Measurements from ENCODE around the gene APBA1.
A peak's percentile ranks its signal among the peaks of the same experiment; 100 is the strongest.
"Not testable (repeated sequence)": the region's sequence is repeated elsewhere in the genome, so short reads cannot be mapped to it uniquely, and the experiment has no call there.

Gene APBA1

DNA sequence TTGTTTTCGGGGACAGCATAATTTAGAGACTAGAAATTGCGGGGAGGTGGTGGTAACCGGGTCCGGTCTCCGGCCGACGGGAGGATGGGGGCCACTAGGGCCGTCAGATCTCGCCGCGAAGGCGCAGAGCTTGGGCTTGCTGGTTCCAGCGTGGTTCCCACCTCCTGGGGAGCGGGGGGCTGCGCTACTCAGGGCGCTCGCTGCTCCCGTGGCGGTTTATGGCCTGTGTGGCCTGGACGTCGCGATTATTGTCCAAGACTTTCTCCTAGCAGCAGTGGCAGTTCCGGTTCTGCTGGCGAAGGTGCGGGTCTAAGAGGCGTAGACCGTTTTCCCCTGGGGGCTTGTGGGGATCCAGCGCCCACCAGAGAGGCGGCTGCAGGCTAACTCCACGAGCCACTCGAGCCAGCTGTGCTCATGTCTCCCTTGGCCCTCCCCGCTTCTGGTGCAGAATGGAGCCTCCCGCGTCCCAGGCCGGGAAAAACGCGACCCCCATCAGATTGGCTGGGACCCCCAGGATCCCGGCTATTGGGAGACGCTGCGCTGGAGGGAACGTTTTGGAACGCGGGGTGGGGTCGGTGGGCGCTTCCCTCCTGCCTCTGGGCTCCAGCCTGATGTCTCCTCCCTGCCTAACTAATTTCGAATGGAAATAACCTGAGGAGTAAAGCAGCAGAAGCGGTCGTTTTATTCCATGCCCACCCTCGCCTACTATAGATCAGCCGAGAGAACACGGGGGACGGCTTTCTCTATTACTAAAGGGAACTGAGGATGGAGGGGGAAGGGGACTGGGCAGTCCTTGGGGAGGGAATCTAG is 260.0 kb downstream of the APBA1 start:
- H3K27me3 ChIP-seq (ENCODE audit: low read depth, low read length): no peaks in the 10 kb centered on the region
- H3K4me3 ChIP-seq (ENCODE audit: low read depth in 1 of 2, low read length in 2 of 2): peak overlapping the region in 1 of 2 donors; percentile 20

DNA sequence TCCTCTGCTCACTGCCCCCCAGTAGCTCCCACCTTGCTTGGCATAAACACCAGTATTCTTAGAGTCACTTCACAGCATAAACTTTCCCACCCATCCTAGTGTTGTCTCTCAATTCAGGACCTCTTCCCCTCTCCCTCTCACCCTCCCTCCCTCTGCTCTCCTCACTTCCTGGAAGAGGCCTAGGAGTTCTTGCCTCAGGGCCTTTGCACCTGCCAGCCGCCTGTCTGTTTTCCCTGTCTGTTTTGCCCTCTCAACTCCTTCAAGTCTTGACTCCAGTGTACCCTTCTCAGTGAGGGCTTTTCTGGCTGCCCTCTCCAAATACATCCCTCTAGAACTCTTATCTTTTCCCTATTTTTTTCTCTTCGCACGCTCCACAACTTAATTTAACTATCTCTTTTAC is 260.9 kb downstream of the APBA1 start:
- no peaks in the 10 kb centered on the region for H3K9me3 ChIP-seq (ENCODE audit: control insufficient read depth in 1 of 2, low read length in 2 of 2)
- H3K27me3 ChIP-seq (ENCODE audit: low read depth, low read length): no peaks in the 10 kb centered on the region
- H3K27ac ChIP-seq (ENCODE audit: low read length): no peak overlapping the region
- H3K36me3 ChIP-seq (ENCODE audit: control insufficient read depth in 1 of 2, insufficient read depth in 2 of 2, low read length in 2 of 2): no peaks in the 10 kb centered on the region
- no peaks in the 10 kb centered on the region for H3K4me1 ChIP-seq (ENCODE audit: control insufficient read depth in 1 of 2, insufficient read depth in 2 of 2, low read length in 2 of 2)
- no peak overlapping the region for H3K4me3 ChIP-seq (ENCODE audit: low read depth in 1 of 2, low read length in 2 of 2)

More for the DNA sequence above, 260.0 kb downstream of the APBA1 start:
- H3K27ac ChIP-seq (ENCODE audit: low read length): no peak overlapping the region
- no peaks in the 10 kb centered on the region for H3K9me3 ChIP-seq (ENCODE audit: control insufficient read depth in 1 of 2, low read length in 2 of 2)
- no peaks in the 10 kb centered on the region for H3K36me3 ChIP-seq (ENCODE audit: control insufficient read depth in 1 of 2, insufficient read depth in 2 of 2, low read length in 2 of 2)
- H3K4me1 ChIP-seq (ENCODE audit: control insufficient read depth in 1 of 2, insufficient read depth in 2 of 2, low read length in 2 of 2): no peaks in the 10 kb centered on the region

DNA sequence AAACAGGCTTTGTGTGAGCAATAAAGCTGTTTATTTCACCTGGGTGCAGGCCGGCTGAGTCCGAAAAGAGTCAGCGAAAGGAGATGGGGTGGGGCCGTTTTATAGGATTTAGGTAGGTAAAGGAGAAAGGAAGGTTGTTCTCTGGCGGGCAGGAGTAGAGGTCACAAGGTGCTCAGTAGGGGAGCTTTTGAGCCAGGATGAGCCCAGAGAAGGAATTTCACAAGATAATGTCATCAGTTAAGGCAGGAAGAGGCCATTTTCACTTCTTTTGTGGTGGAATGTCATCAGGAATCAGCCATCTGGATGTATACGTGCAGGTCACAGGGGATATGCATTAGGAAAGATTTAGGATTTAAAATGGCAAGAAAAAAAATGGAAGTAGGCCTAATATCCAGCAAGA is 262.2 kb downstream of the APBA1 start:
- not testable (repeated sequence) for H3K9me3 ChIP-seq (ENCODE audit: control insufficient read depth in 1 of 2, low read length in 2 of 2); H3K27me3 ChIP-seq (ENCODE audit: low read depth, low read length); H3K36me3 ChIP-seq (ENCODE audit: control insufficient read depth in 1 of 2, insufficient read depth in 2 of 2, low read length in 2 of 2); H3K4me3 ChIP-seq (ENCODE audit: low read depth in 1 of 2, low read length in 2 of 2); H3K27ac ChIP-seq (ENCODE audit: low read length); H3K4me1 ChIP-seq (ENCODE audit: control insufficient read depth in 1 of 2, insufficient read depth in 2 of 2, low read length in 2 of 2)

DNA sequence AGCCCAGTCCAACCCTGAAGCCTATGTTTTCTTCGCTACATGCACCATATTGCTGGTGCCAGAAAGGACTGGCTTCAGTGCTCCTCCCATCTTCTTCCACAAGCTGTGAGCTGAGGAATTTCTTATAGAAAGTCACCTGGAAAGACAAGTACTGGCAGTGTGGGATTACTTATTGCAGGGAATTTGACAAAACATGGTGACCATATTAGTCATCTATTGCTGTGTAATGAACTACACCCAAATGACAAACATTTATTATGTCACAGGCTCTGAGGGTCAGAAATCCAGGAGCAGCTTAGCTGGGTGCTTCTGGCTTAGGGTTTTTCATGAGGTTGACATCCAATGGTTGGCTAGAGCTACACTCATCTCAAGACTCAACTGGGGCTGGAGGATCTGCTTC is 271.7 kb downstream of the APBA1 start:
- H3K4me1 ChIP-seq (ENCODE audit: control insufficient read depth in 1 of 2, insufficient read depth in 2 of 2, low read length in 2 of 2): no peaks in the 10 kb centered on the region

DNA sequence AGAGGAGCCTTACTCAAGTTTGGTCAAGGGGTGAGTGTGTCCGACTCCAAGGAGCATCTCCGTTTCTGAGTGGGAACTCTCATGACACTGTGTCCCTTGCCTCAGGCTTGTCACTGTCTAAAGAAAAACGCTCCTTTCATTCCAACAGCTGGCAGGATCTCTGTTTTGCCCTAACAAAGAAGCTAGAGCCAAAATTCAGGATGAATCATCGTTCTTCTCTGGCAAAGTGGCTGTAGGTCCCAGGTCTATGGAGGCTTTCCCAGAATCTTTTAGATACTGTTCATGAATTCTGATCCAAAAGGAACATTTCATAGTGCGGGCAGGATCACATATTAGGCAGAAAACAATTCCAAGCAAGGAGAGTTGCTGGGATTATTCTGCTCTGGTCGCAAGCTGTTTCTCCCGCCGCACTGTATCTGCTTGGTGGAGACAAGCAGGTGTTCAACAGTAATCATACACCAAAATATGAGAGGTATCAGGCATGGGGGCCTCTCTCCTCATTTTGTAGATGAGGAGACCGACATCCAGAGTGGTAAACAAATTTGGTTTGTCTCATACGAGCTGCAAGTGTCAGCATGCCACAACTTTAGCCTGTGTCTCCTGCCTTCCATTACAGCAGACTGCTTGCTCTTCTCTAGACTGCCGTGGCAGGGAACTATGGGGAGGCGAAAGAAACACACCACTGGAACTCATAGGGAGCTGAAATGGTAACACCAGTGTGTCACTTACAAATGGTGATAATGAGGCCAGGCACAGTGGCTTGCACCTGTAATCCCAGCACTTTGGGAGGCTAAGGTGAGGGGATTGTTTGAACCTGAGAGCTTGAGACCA is 274.6 kb downstream of the APBA1 start:
- no peaks in the 10 kb centered on the region for H3K27me3 ChIP-seq (ENCODE audit: low read depth, low read length)
- H3K4me1 ChIP-seq (ENCODE audit: control insufficient read depth in 1 of 2, insufficient read depth in 2 of 2, low read length in 2 of 2): peaks cover 0 to 6% of the 10 kb centered on the region in 2 donors
- peaks cover 0 to 5% of the 10 kb centered on the region in 2 donors for H3K36me3 ChIP-seq (ENCODE audit: control insufficient read depth in 1 of 2, insufficient read depth in 2 of 2, low read length in 2 of 2)
- H3K27ac ChIP-seq (ENCODE audit: low read length): no peak overlapping the region
- H3K9me3 ChIP-seq (ENCODE audit: control insufficient read depth in 1 of 2, low read length in 2 of 2): no peaks in the 10 kb centered on the region
- H3K4me3 ChIP-seq (ENCODE audit: low read depth in 1 of 2, low read length in 2 of 2): no peak overlapping the region

More for the DNA sequence above, 271.7 kb downstream of the APBA1 start:
- Histone ChIP-seq H3K9me3 (ENCODE audit: control insufficient read depth in 1 of 2, low read length in 2 of 2) (no peaks in the 10 kb centered on the region), H3K27me3 (ENCODE audit: low read depth, low read length) (no peaks in the 10 kb centered on the region), H3K4me3 (ENCODE audit: low read depth in 1 of 2, low read length in 2 of 2) (no peak overlapping the region), H3K36me3 (ENCODE audit: control insufficient read depth in 1 of 2, insufficient read depth in 2 of 2, low read length in 2 of 2) (no peaks in the 10 kb centered on the region), H3K27ac (ENCODE audit: low read length) (no peak overlapping the region)

DNA sequence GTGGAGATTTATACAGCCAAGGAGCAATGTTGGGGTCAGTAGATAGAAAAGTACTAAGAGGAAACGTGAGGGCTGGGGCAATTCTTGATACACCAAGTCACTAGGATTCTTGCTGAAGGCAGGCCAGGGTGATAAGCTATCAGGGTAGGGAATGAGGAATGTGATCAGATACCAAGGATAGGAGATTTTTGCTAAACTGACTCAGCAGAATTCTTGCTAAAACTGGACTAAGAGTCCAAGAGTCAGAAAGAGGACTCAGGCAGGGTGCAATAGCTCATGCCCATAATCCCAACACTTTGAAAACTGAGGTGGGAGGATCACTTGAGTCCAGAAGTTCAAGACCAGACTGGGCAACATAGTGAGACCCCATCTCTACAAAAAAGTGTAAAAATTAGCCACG is 275.4 kb downstream of the APBA1 start:
- no peaks in the 10 kb centered on the region for H3K27me3 ChIP-seq (ENCODE audit: low read depth, low read length)
- no peaks in the 10 kb centered on the region for H3K9me3 ChIP-seq (ENCODE audit: control insufficient read depth in 1 of 2, low read length in 2 of 2)
- no peak overlapping the region for H3K4me3 ChIP-seq (ENCODE audit: low read depth in 1 of 2, low read length in 2 of 2)
- H3K4me1 ChIP-seq (ENCODE audit: control insufficient read depth in 1 of 2, insufficient read depth in 2 of 2, low read length in 2 of 2): peaks cover 0 to 15% of the 10 kb centered on the region in 2 donors
- H3K27ac ChIP-seq (ENCODE audit: low read length): no peak overlapping the region
- H3K36me3 ChIP-seq (ENCODE audit: control insufficient read depth in 1 of 2, insufficient read depth in 2 of 2, low read length in 2 of 2): peaks cover 0 to 5% of the 10 kb centered on the region in 2 donors

DNA sequence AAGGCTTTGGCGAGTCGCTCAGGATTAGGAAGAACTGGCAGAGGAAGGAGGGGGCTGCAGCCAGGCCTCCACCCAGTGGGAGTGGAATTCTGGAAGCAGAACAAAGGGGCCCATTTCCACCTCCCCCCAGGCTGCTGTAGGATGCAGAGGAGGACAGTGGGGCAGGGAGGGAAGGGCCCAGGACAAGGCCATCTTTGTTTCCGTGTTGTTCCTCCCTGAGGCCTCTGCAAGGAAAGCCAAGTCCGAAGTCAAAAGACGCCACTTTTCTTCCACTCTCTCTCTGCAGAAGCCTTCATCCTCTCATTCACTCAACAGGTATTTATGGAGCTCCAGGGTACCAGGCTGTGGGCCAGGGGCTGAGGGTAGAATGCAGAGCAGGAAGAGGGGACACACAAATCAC is 276.5 kb downstream of the APBA1 start:
- peaks cover 0 to 25% of the 10 kb centered on the region in 2 donors for H3K4me1 ChIP-seq (ENCODE audit: control insufficient read depth in 1 of 2, insufficient read depth in 2 of 2, low read length in 2 of 2)
- no peaks in the 10 kb centered on the region for H3K27me3 ChIP-seq (ENCODE audit: low read depth, low read length)
- peaks cover 0 to 5% of the 10 kb centered on the region in 2 donors for H3K36me3 ChIP-seq (ENCODE audit: control insufficient read depth in 1 of 2, insufficient read depth in 2 of 2, low read length in 2 of 2)
- no peaks in the 10 kb centered on the region for H3K9me3 ChIP-seq (ENCODE audit: control insufficient read depth in 1 of 2, low read length in 2 of 2)
- no peak overlapping the region for H3K4me3 ChIP-seq (ENCODE audit: low read depth in 1 of 2, low read length in 2 of 2)
- no peak overlapping the region for H3K27ac ChIP-seq (ENCODE audit: low read length)

DNA sequence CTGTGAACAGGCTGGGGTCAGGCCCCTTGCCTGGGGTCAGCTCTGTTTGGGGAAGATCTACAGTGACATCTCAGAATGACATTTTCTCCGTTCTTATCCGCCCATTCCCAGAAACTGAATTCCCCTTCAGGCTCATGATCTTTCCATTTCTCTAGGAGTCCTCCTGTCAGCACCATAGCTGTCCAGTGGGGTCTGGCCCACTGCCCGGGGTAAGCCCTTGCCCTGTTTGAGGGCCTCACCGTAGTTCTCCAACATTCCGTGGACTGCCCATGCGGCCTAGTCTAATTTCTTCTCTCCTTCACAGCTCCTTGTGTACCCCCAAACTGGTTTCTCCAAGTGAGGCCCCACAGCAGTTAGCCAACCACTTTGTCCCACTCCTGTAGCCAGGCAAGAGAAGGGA is 278.7 kb downstream of the APBA1 start:
- H3K9me3 ChIP-seq (ENCODE audit: control insufficient read depth in 1 of 2, low read length in 2 of 2): no peaks in the 10 kb centered on the region
- H3K4me1 ChIP-seq (ENCODE audit: control insufficient read depth in 1 of 2, insufficient read depth in 2 of 2, low read length in 2 of 2): peaks cover 0 to 25% of the 10 kb centered on the region in 2 donors
- no peak overlapping the region for H3K4me3 ChIP-seq (ENCODE audit: low read depth in 1 of 2, low read length in 2 of 2)
- no peak overlapping the region for H3K27ac ChIP-seq (ENCODE audit: low read length)
- no peaks in the 10 kb centered on the region for H3K27me3 ChIP-seq (ENCODE audit: low read depth, low read length)
- peaks cover 0 to 9% of the 10 kb centered on the region in 2 donors for H3K36me3 ChIP-seq (ENCODE audit: control insufficient read depth in 1 of 2, insufficient read depth in 2 of 2, low read length in 2 of 2)

DNA sequence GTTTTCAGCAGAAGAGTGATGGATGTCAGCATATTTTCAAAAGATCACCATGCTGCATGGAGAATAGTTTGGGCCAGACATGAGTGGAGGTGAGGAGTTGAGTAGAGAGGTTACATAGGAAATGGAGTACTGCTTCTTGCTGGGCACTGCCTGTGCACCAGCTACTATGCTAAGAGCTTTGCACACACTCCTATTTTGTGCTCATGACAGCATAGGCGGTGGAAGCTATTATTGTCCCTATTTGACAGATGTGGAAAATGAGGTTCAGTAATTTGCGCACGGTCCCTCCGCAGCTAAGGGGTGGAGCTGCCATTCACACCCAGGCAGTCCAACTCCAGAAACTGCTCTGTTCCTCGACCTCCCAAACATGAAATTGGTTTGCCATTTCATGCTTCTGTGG is 279.3 kb downstream of the APBA1 start:
- Histone ChIP-seq H3K9me3 (ENCODE audit: control insufficient read depth in 1 of 2, low read length in 2 of 2) (no peaks in the 10 kb centered on the region), H3K4me3 (ENCODE audit: low read depth in 1 of 2, low read length in 2 of 2) (no peak overlapping the region), H3K27me3 (ENCODE audit: low read depth, low read length) (no peaks in the 10 kb centered on the region), H3K36me3 (ENCODE audit: control insufficient read depth in 1 of 2, insufficient read depth in 2 of 2, low read length in 2 of 2) (peaks cover 2 to 9% of the 10 kb centered on the region in 2 donors), H3K4me1 (ENCODE audit: control insufficient read depth in 1 of 2, insufficient read depth in 2 of 2, low read length in 2 of 2) (peaks cover 0 to 25% of the 10 kb centered on the region in 2 donors), H3K27ac (ENCODE audit: low read length) (no peak overlapping the region)

DNA sequence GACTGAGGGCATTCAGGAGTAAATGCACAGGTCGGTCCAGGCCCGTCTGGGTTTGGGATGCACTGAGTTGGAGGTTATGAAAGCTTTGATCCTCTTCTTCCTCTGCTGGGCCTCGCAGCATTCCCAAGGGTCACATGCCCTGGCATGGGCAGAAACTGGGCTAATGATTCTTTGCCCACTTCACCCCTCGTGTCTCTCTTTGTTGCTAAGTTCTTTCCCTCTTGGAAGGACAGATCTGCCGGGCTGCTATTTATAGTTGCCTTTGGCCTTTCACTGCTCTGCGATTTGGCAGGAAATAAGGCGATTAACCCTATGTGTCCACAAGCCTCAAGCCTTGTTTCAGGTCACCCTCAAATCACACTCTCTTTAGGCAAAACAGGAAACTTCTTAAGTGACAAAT is 280.2 kb downstream of the APBA1 start:
- Histone ChIP-seq H3K27me3 (ENCODE audit: low read depth, low read length) (no peaks in the 10 kb centered on the region), H3K4me3 (ENCODE audit: low read depth in 1 of 2, low read length in 2 of 2) (peak overlapping the region in 1 of 2 donors; percentile 7), H3K27ac (ENCODE audit: low read length) (no peak overlapping the region), H3K4me1 (ENCODE audit: control insufficient read depth in 1 of 2, insufficient read depth in 2 of 2, low read length in 2 of 2) (peaks cover 0 to 25% of the 10 kb centered on the region in 2 donors), H3K36me3 (ENCODE audit: control insufficient read depth in 1 of 2, insufficient read depth in 2 of 2, low read length in 2 of 2) (peaks cover 7 to 9% of the 10 kb centered on the region in 2 donors), H3K9me3 (ENCODE audit: control insufficient read depth in 1 of 2, low read length in 2 of 2) (no peaks in the 10 kb centered on the region)

DNA sequence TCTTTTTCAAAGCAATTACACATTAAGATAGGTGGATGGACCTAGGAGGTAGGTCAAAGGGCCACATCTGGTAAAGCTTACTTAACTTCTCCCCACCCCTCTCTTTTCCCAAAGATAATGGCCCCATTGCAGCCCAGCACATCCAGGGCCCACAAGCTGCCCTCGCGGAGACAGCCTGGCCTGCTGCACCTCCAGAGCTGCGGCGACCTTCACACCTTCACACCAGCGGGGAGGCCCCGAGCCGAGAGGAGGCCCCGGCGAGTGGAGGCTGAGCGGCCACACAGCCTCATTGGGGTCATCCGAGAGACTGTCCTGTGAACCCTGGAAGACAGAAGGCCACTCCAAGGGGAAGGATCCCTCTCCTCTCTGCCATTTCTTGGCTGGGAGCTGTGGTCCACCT is 280.7 kb downstream of the APBA1 start:
- Histone ChIP-seq H3K9me3 (ENCODE audit: control insufficient read depth in 1 of 2, low read length in 2 of 2) (no peaks in the 10 kb centered on the region), H3K4me1 (ENCODE audit: control insufficient read depth in 1 of 2, insufficient read depth in 2 of 2, low read length in 2 of 2) (peaks cover 0 to 25% of the 10 kb centered on the region in 2 donors), H3K36me3 (ENCODE audit: control insufficient read depth in 1 of 2, insufficient read depth in 2 of 2, low read length in 2 of 2) (peaks cover 7 to 13% of the 10 kb centered on the region in 2 donors), H3K4me3 (ENCODE audit: low read depth in 1 of 2, low read length in 2 of 2) (peak overlapping the region in 1 of 2 donors; percentile 7), H3K27ac (ENCODE audit: low read length) (no peak overlapping the region), H3K27me3 (ENCODE audit: low read depth, low read length) (no peaks in the 10 kb centered on the region)

All from muscle layer of duodenum (tissue), 2 donors.